Bronchial epithelial cell (primary cell): ENCODE data around the gene MTFP1. TPM values are rescaled to one million over a fixed set of nuclear protein-coding genes. Genes with fewer than 3 reads are reported as not detected.

Experiments used
- DNase-seq: peaks from one replicate; pipeline ENCODE4 v3.0.0-alpha.2; 2010; ENCODE audit warnings: low read depth
- FAIRE-seq: peaks from 2 replicates; lab custom pipeline; 2011; peaks lifted over from hg19 to GRCh38; lab: Jason Lieb, UNC
- H3K27me3 ChIP-seq: 2 replicates; pipeline ENCODE4 v1.5.1; 2011; ENCODE audit warnings: low read length; ENCODE audit not compliant: control insufficient read depth, insufficient read depth
- H3K36me3 ChIP-seq: 2 replicates; pipeline ENCODE4 v1.5.1; 2011; ENCODE audit warnings: low read length; ENCODE audit not compliant: control insufficient read depth, insufficient read depth
- H3K4me3 ChIP-seq: 2 replicates; pipeline ENCODE4 v1.5.1; 2011; ENCODE audit warnings: mild to moderate bottlenecking, low read depth, low read length, control low read depth
- total RNA-seq: library from RNA; depleted of rRNA; stranded (reverse); fragments of >200 nt; gene quantifications from 2 replicates; pipeline ENCODE4 v1.2.1, GENCODE V29; 2014
- TF ChIP-seq, protein P1 (sequence below): IDR thresholded peaks from 2 replicates; pipeline ENCODE4 v1.5.1; 2011; ENCODE audit warnings: mild to moderate bottlenecking, moderate library complexity, low read length, control low read depth, inconsistent platforms; ENCODE audit not compliant: insufficient read depth, severe bottlenecking

Gene MTFP1
- total RNA-seq, 1 donor from 2014 or later: 53.2 TPM

DNA sequence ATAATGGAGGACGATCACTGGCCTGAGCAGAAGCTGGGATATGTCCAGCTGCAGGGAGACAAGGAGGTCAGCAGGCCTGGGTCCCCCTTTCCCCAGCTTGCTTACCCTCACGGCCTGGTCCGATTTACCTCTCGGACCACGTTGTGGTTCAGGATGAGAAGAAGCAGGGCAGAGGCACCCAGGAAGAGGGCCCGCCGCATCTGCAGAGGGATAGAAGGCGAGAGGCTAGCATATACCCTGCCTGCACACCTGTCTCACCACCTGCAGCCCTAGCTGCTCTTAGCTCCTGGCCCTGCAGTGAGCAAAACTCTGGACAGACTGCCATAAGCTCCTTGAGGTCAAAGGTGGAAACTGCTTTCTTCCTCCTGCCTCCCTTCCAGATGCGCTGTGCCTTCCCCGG lies 39.6 kb upstream of the MTFP1 start:
- no peak for DNase-seq
- no peak for FAIRE-seq
- Histone ChIP-seq H3K4me3 (no peak overlapping the region), H3K27me3 (no peaks in the 10 kb centered on the region), H3K36me3 (peaks cover 1% of the 10 kb centered on the region)
- TF ChIP-seq, protein P1, sequence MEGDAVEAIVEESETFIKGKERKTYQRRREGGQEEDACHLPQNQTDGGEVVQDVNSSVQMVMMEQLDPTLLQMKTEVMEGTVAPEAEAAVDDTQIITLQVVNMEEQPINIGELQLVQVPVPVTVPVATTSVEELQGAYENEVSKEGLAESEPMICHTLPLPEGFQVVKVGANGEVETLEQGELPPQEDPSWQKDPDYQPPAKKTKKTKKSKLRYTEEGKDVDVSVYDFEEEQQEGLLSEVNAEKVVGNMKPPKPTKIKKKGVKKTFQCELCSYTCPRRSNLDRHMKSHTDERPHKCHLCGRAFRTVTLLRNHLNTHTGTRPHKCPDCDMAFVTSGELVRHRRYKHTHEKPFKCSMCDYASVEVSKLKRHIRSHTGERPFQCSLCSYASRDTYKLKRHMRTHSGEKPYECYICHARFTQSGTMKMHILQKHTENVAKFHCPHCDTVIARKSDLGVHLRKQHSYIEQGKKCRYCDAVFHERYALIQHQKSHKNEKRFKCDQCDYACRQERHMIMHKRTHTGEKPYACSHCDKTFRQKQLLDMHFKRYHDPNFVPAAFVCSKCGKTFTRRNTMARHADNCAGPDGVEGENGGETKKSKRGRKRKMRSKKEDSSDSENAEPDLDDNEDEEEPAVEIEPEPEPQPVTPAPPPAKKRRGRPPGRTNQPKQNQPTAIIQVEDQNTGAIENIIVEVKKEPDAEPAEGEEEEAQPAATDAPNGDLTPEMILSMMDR: no peak

GRCh38 chr22:30386608-30386959 lies 39.0 kb upstream of the MTFP1 start:
- peak overlapping the region; percentile 51 for H3K4me3 ChIP-seq
- TF ChIP-seq, protein P1: no peak
- H3K36me3 ChIP-seq: peaks cover 1% of the 10 kb centered on the region
- H3K27me3 ChIP-seq: no peaks in the 10 kb centered on the region
- DNase-seq (no peak), FAIRE-seq (no peak)

- TF ChIP-seq, protein P1: peak; percentile 87
- no peak for FAIRE-seq
- Histone ChIP-seq H3K4me3 (peak within 1 kb of the TSS; percentile 51), H3K27me3 (no peaks in the 10 kb centered on the region), H3K36me3 (peaks cover 1% of the 10 kb centered on the region)
- DNase-seq: peak; percentile 27
These were observed 38.4 kb upstream of the MTFP1 start, which contains the start of gene RNF215 for GRCh38 chr22:30386960-30387827. RNF215 (minus strand) TSS chr22:30387411; CDS start chr22:30387313, 98 bp downstream.

GRCh38 chr22:30390974-30391691 lies 34.4 kb upstream of the MTFP1 start:
- Histone ChIP-seq H3K27me3 (no peaks in the 10 kb centered on the region), H3K4me3 (no peak overlapping the region), H3K36me3 (no peaks in the 10 kb centered on the region)
- peak; percentile 61 for DNase-seq
- FAIRE-seq: peak; percentile 84
- TF ChIP-seq, protein P1: peak; percentile 88

GRCh38 chr22:30392661-30393321 lies 32.8 kb upstream of the MTFP1 start:
- H3K27me3 ChIP-seq: no peaks in the 10 kb centered on the region
- no peaks in the 10 kb centered on the region for H3K36me3 ChIP-seq
- TF ChIP-seq, protein P1: no peak
- H3K4me3 ChIP-seq: no peak overlapping the region
- DNase-seq (no peak), FAIRE-seq (no peak)
